Large intestine (tissue), 3 donors: Measurements from ENCODE around the gene SKAP1. TPM values are rescaled to one million over a fixed set of nuclear protein-coding genes. Genes with fewer than 3 reads are reported as not detected.
"Not testable (repeated sequence)": the region's sequence is repeated elsewhere in the genome, so short reads cannot be mapped to it uniquely, and the experiment has no call there.

ENCODE experiments used
- DNase-seq, 2 donors: peaks; one replicate each; pipeline versions ENCODE4 v3.0.0 to v3.0.0-alpha.2; 2013
- H3K27ac ChIP-seq: one replicate; pipeline ENCODE4 v1.5.1; 2013; ENCODE audit warnings: low read length
- H3K27me3 ChIP-seq: 2 replicates; pipeline ENCODE4 v1.6.1; 2013; ENCODE audit warnings: low read length; ENCODE audit not compliant: control insufficient read depth, insufficient read depth
- H3K36me3 ChIP-seq: 2 replicates; pipeline ENCODE4 v1.6.1; 2013; ENCODE audit warnings: low read length; ENCODE audit not compliant: control insufficient read depth, insufficient read depth
- H3K4me1 ChIP-seq: one replicate; pipeline ENCODE4 v1.6.1; 2013; ENCODE audit warnings: low read length; ENCODE audit not compliant: control insufficient read depth, insufficient read depth
- H3K4me3 ChIP-seq: one replicate; pipeline ENCODE4 v1.5.1; 2013; ENCODE audit warnings: low read length
- H3K9me3 ChIP-seq: one replicate; pipeline ENCODE4 v1.6.1; 2013; ENCODE audit warnings: mild to moderate bottlenecking, low read depth, low read length, moderate library complexity; ENCODE audit not compliant: control insufficient read depth
- WGBS: methylation state at CpG from one replicate; pipeline ENCODE4 v1.1.5; 2013; ENCODE audit warnings: low lambda C conversion rate; ENCODE audit not compliant: insufficient coverage; 5-methylcytosine and 5-hydroxymethylcytosine counted together
- polyA plus RNA-seq: library from polyadenylated mRNA; unstranded; fragments of 120-200 nt; gene quantifications from one replicate; pipeline ENCODE4 v1.2.1, GENCODE V29; 2013

Gene SKAP1
- polyA plus RNA-seq, 1 donor, result 3.0 TPM

GRCh38 chr17:48412841-48413240 lies 17.2 kb downstream of the SKAP1 start:
- no peak for DNase-seq
- H3K4me1 ChIP-seq, result no peaks in the 10 kb centered on the region
- peaks cover 8% of the 10 kb centered on the region for H3K27me3 ChIP-seq
- H3K4me3 ChIP-seq, result no peak overlapping the region
- 71% methylated on average over 1 of the region's 1 CpG for WGBS
- no peaks in the 10 kb centered on the region for H3K36me3 ChIP-seq
- no peaks in the 10 kb centered on the region for H3K9me3 ChIP-seq
- no peak overlapping the region for H3K27ac ChIP-seq

- not testable (repeated sequence) for DNase-seq, H3K36me3 ChIP-seq, H3K4me3 ChIP-seq, H3K4me1 ChIP-seq, H3K27ac ChIP-seq, H3K27me3 ChIP-seq, H3K9me3 ChIP-seq
- WGBS, result no CpG with 5 or more reads among the region's 7 CpGs
These were observed 19.2 kb downstream of the SKAP1 start for GRCh38 chr17:48410821-48411220.

GRCh38 chr17:48409607-48410006 lies 20.4 kb downstream of the SKAP1 start:
- Histone ChIP-seq H3K36me3 (no peaks in the 10 kb centered on the region), H3K9me3 (no peaks in the 10 kb centered on the region), H3K27me3 (no peaks in the 10 kb centered on the region), H3K4me1 (no peaks in the 10 kb centered on the region), H3K4me3 (no peak overlapping the region), H3K27ac (no peak overlapping the region)
- 100% methylated on average over 1 of the region's 5 CpGs for WGBS
- no peak for DNase-seq

GRCh38 chr17:48406936-48407567 lies 23.0 kb downstream of the SKAP1 start:
- Histone ChIP-seq H3K36me3 (no peaks in the 10 kb centered on the region), H3K27ac (no peak overlapping the region), H3K27me3 (no peaks in the 10 kb centered on the region), H3K4me3 (no peak overlapping the region), H3K9me3 (no peaks in the 10 kb centered on the region), H3K4me1 (no peaks in the 10 kb centered on the region)
- WGBS, result no CpG with 5 or more reads among the region's 3 CpGs
- no peak for DNase-seq

- Histone ChIP-seq H3K27me3 (no peaks in the 10 kb centered on the region), H3K36me3 (no peaks in the 10 kb centered on the region), H3K4me1 (no peaks in the 10 kb centered on the region), H3K4me3 (no peak overlapping the region), H3K9me3 (no peaks in the 10 kb centered on the region), H3K27ac (no peak overlapping the region)
- 60% methylated on average over 1 of the region's 3 CpGs for WGBS
- DNase-seq, result no peak
These were observed 35.2 kb downstream of the SKAP1 start for GRCh38 chr17:48394821-48395220.

- H3K9me3 ChIP-seq, result no peaks in the 10 kb centered on the region
- no peak for DNase-seq
- no peaks in the 10 kb centered on the region for H3K4me1 ChIP-seq
- H3K27ac ChIP-seq, result no peak overlapping the region
- no peaks in the 10 kb centered on the region for H3K36me3 ChIP-seq
- peaks cover 2% of the 10 kb centered on the region for H3K27me3 ChIP-seq
- no peak overlapping the region for H3K4me3 ChIP-seq
These were observed 36.7 kb downstream of the SKAP1 start for GRCh38 chr17:48393283-48393682.

GRCh38 chr17:48392857-48393256 lies 37.2 kb downstream of the SKAP1 start:
- no peaks in the 10 kb centered on the region for H3K9me3 ChIP-seq
- no peak overlapping the region for H3K27ac ChIP-seq
- H3K4me3 ChIP-seq, result no peak overlapping the region
- H3K4me1 ChIP-seq, result no peaks in the 10 kb centered on the region
- no peaks in the 10 kb centered on the region for H3K36me3 ChIP-seq
- WGBS, result 94% methylated on average over 3 of the region's 4 CpGs
- H3K27me3 ChIP-seq, result peaks cover 2% of the 10 kb centered on the region
- no peak for DNase-seq

GRCh38 chr17:48391444-48391843 lies 38.6 kb downstream of the SKAP1 start:
- Histone ChIP-seq H3K27me3 (peaks cover 9% of the 10 kb centered on the region), H3K4me3 (no peak overlapping the region), H3K36me3 (no peaks in the 10 kb centered on the region), H3K4me1 (no peaks in the 10 kb centered on the region), H3K27ac (no peak overlapping the region), H3K9me3 (no peaks in the 10 kb centered on the region)
- no CpG with 5 or more reads among the region's 1 CpG for WGBS
- DNase-seq, result no peak

- H3K4me1 ChIP-seq, result no peaks in the 10 kb centered on the region
- H3K36me3 ChIP-seq, result no peaks in the 10 kb centered on the region
- H3K9me3 ChIP-seq, result no peaks in the 10 kb centered on the region
- DNase-seq, result no peak
- H3K27ac ChIP-seq, result no peak overlapping the region
- peaks cover 15% of the 10 kb centered on the region for H3K27me3 ChIP-seq
- H3K4me3 ChIP-seq, result no peak overlapping the region
These were observed 40.1 kb downstream of the SKAP1 start for GRCh38 chr17:48389903-48390302.

GRCh38 chr17:48388955-48389743 lies 40.9 kb downstream of the SKAP1 start:
- Histone ChIP-seq H3K36me3 (no peaks in the 10 kb centered on the region), H3K27me3 (peaks cover 18% of the 10 kb centered on the region)

GRCh38 chr17:48386826-48387225 lies 43.2 kb downstream of the SKAP1 start:
- Histone ChIP-seq H3K4me1 (no peaks in the 10 kb centered on the region), H3K9me3 (no peaks in the 10 kb centered on the region), H3K4me3 (no peak overlapping the region), H3K27ac (no peak overlapping the region), H3K27me3 (peaks cover 18% of the 10 kb centered on the region), H3K36me3 (no peaks in the 10 kb centered on the region)
- WGBS, result no CpG with 5 or more reads among the region's 1 CpG
- no peak for DNase-seq

More at GRCh38 chr17:48388955-48389743, 40.9 kb downstream of the SKAP1 start:
- Histone ChIP-seq H3K27ac (no peak overlapping the region), H3K4me3 (no peak overlapping the region), H3K4me1 (no peaks in the 10 kb centered on the region), H3K9me3 (no peaks in the 10 kb centered on the region)
- DNase-seq, result no peak
- WGBS, result 100% methylated on average over 2 of the region's 5 CpGs
